C4-2B (cell line): ENCODE data around the gene GIPC1.

Source experiments
- ZFX ChIP-seq: fragments of 450-650 bp; IDR thresholded peaks from 2 replicates; pipeline ENCODE4 v1.6.1; 2017
- TF ChIP-seq, protein P1 (sequence below): fragments of 450-650 bp; conservative IDR thresholded peaks from 2 replicates; pipeline ENCODE4 v1.5.1; 2017; ENCODE audit warnings: mild to moderate bottlenecking

DNA sequence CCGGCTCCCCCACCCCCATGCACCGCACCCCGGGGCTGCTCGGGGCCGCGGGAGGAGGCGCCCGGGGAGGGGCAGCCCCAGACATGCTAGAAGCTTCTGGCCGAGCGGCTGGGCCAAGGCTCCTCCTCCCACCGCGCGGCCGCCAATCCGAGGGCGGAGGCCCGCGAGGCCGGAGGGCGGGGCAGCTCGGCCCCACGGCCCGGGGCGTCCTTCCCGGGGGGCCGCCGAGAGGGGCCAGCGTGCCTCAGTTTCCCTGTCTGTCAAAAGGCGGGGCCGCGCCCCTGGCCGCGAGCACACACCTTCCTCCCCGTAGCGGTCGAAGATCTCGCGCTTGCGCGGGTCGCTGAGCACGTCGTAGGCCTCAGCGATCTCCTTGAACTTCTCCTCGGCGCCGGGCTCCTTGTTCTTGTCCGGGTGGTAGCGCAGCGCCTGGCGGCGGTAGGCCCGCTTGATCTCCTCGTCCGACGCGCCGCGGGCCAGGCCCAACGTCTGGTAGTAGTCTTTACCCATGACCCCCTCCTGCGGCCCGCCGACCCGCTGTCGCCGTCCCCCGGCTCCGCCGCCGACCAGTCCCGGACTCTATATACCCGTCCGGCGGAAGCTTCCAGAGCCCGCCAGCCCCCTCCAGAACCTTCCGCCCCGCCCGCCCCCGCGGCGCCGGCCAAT, 22.0 kb upstream of the GIPC1 start, which contains the start of gene DNAJB1:
- TF ChIP-seq, protein P1, sequence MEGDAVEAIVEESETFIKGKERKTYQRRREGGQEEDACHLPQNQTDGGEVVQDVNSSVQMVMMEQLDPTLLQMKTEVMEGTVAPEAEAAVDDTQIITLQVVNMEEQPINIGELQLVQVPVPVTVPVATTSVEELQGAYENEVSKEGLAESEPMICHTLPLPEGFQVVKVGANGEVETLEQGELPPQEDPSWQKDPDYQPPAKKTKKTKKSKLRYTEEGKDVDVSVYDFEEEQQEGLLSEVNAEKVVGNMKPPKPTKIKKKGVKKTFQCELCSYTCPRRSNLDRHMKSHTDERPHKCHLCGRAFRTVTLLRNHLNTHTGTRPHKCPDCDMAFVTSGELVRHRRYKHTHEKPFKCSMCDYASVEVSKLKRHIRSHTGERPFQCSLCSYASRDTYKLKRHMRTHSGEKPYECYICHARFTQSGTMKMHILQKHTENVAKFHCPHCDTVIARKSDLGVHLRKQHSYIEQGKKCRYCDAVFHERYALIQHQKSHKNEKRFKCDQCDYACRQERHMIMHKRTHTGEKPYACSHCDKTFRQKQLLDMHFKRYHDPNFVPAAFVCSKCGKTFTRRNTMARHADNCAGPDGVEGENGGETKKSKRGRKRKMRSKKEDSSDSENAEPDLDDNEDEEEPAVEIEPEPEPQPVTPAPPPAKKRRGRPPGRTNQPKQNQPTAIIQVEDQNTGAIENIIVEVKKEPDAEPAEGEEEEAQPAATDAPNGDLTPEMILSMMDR, result no peak
- TF ChIP-seq ZFX, result peak; percentile 96
